Hepatocyte (in vitro differentiated cells): ENCODE measurements around the gene CLEC11A. TPM values are rescaled to one million over a fixed set of nuclear protein-coding genes. Genes with fewer than 3 reads are reported as not detected.

Source experiments
- DNase-seq: peaks from one replicate; pipeline ENCODE4 v3.0.0-alpha.2; 2016; ENCODE audit warnings: low spot score
- H2AFZ ChIP-seq: fragments of 200-600 bp; sonication (generic); 2 replicates; pipeline ENCODE4 v1.6.0; 2016; ENCODE audit warnings: antibody characterized with exemption, mild to moderate bottlenecking
- H3K27ac ChIP-seq: fragments of 200-600 bp; sonication (generic); 2 replicates; pipeline ENCODE4 v1.5.1; 2016; ENCODE audit warnings: mild to moderate bottlenecking
- H3K27me3 ChIP-seq: fragments of 200-600 bp; sonication (generic); 2 replicates; pipeline ENCODE4 v1.6.1; 2016
- H3K36me3 ChIP-seq: fragments of 200-600 bp; sonication (generic); replicated peaks from 2 replicates; pipeline ENCODE4 v1.5.1; 2016; ENCODE audit warnings: low read depth; ENCODE audit not compliant: insufficient read depth
- H3K4me1 ChIP-seq: fragments of 200-600 bp; sonication (generic); 2 replicates; pipeline ENCODE4 v1.5.1; 2016; ENCODE audit warnings: mild to moderate bottlenecking, moderate library complexity; ENCODE audit not compliant: insufficient read depth
- H3K4me2 ChIP-seq: fragments of 200-600 bp; sonication (generic); 2 replicates; pipeline ENCODE4 v1.6.0; 2016
- H3K4me3 ChIP-seq: fragments of 200-600 bp; sonication (generic); 2 replicates; pipeline ENCODE4 v1.5.1; 2016; ENCODE audit warnings: mild to moderate bottlenecking
- H3K79me2 ChIP-seq: fragments of 200-600 bp; sonication (generic); 2 replicates; pipeline ENCODE4 v1.6.0; 2017; ENCODE audit warnings: mild to moderate bottlenecking
- H3K9me2 ChIP-seq: fragments of 200-600 bp; sonication (generic); replicated peaks from 2 replicates; pipeline ENCODE4 v1.6.0; 2017; ENCODE audit warnings: mild to moderate bottlenecking; ENCODE audit not compliant: insufficient read depth
- H3K9me3 ChIP-seq: fragments of 200-600 bp; sonication (generic); 2 replicates; pipeline ENCODE4 v1.5.1; 2016; ENCODE audit warnings: low read depth, mild to moderate bottlenecking
- H4K20me1 ChIP-seq: fragments of 200-600 bp; sonication (generic); 2 replicates; pipeline ENCODE4 v1.6.0; 2016; ENCODE audit warnings: mild to moderate bottlenecking; ENCODE audit not compliant: insufficient read depth, poor library complexity, severe bottlenecking
- CTCF ChIP-seq: fragments of 200-600 bp; sonication (generic); IDR thresholded peaks from 2 replicates; pipeline ENCODE4 v1.5.1; 2016; ENCODE audit warnings: antibody characterized with exemption, mild to moderate bottlenecking; ENCODE audit not compliant: poor library complexity
- EZH2 ChIP-seq: fragments of 200-600 bp; sonication (generic); IDR thresholded peaks from 2 replicates; pipeline ENCODE4 v1.6.1; 2016; ENCODE audit warnings: antibody characterized with exemption, mild to moderate bottlenecking, borderline replicate concordance
- EZH2phosphoT487 ChIP-seq: fragments of 200-600 bp; sonication (generic); IDR thresholded peaks from one replicate; pipeline ENCODE4 v1.6.1; 2018; ENCODE audit warnings: antibody characterized with exemption, mild to moderate bottlenecking, low read depth, moderate library complexity; ENCODE audit not compliant: unreplicated experiment, severe bottlenecking
- whole genome bisulfite sequencing: methylation state at CpG from one replicate; pipeline ENCODE4 v1.1.6; 2016; ENCODE audit warnings: low lambda C conversion rate; ENCODE audit errors: missing lambda C conversion rate; 5-methylcytosine and 5-hydroxymethylcytosine counted together
- polyA plus RNA-seq: library from polyadenylated mRNA; unstranded; fragments of >200 nt; fragmentation: Nextera tagmentation; extraction: Ambion mirVana; gene quantifications from 2 replicates; pipeline ENCODE4 v1.2.1, GENCODE V29; 2016
- total RNA-seq: library from RNA; depleted of rRNA; stranded (reverse); fragments of >200 nt; gene quantifications from 2 replicates; pipeline ENCODE4 v1.2.3, GENCODE V29; 2014

CLEC11A gene
- total and polyA plus RNA-seq, 2 experiments from 2014 or later, result 27.6 to 72.4 TPM

GRCh38 chr19:50696094-50696483, 27.1 kb upstream of the CLEC11A start:
- Histone ChIP-seq H3K4me3 (no peak overlapping the region), H3K36me3 (no peaks in the 10 kb centered on the region), H3K4me1 (no peaks in the 10 kb centered on the region), H3K9me2 (no peaks in the 10 kb centered on the region), H3K79me2 (no peaks in the 10 kb centered on the region), H3K9me3 (no peaks in the 10 kb centered on the region), H3K27me3 (peaks cover 65% of the 10 kb centered on the region), H3K27ac (no peak overlapping the region), H3K4me2 (no peak overlapping the region), H4K20me1 (no peaks in the 10 kb centered on the region), H2AFZ (no peak overlapping the region)
- TF ChIP-seq CTCF (no peak), EZH2 (no peak), EZH2phosphoT487 (no peak)
- 66% methylated on average over 8 of the region's 15 CpGs for WGBS
- no peak for DNase-seq

DNA sequence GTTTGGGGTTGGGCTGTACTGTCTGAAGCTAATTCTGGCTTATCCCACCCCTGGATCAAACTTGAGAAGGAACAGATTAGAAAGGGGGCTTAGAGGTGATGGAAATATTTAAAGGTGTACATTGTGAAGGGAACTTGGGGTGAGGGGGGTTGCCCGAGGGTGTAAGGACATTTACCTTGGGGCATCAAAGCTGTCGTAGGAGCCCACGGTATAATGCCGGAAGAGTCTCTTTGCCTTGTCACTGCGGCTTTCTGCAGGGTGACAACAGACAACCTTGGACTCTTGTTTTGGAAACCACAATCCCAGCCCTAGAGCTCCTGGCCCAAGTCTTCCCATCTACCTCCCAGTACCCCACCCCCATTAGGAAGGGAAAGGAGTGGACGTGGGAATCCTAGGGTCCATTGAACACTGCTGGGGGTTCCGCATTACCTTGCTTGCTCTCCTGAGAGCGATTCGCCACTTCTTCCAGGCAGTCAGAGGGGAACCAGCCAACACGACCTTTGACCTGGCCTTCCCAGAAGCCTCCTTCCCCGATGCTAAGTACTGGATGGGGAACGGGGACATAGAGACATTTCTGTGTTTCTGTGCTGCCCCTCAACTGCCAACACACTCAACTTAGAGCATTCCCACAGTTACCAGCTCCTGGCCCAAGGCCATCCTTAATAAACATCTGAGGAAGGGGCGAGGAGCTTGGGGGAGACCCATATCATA, 25.6 kb upstream of the CLEC11A start:
- 67% methylated on average over 13 of the region's 13 CpGs for WGBS
- DNase-seq, result no peak
- Histone ChIP-seq H3K4me2 (no peak overlapping the region), H2AFZ (no peak overlapping the region), H3K4me1 (no peaks in the 10 kb centered on the region), H3K79me2 (no peaks in the 10 kb centered on the region), H3K36me3 (no peaks in the 10 kb centered on the region), H3K9me3 (no peaks in the 10 kb centered on the region), H3K27me3 (peaks cover 52% of the 10 kb centered on the region), H3K27ac (no peak overlapping the region), H3K4me3 (no peak overlapping the region), H4K20me1 (no peaks in the 10 kb centered on the region), H3K9me2 (no peaks in the 10 kb centered on the region)
- TF ChIP-seq CTCF, result no peak
- no peak for TF ChIP-seq EZH2phosphoT487
- no peak for TF ChIP-seq EZH2

GRCh38 chr19:50701367-50701985, 21.7 kb upstream of the CLEC11A start:
- no peak overlapping the region for H3K27ac ChIP-seq
- TF ChIP-seq EZH2, result no peak
- TF ChIP-seq CTCF, result no peak
- no peak for TF ChIP-seq EZH2phosphoT487
- peaks cover 34% of the 10 kb centered on the region for H3K27me3 ChIP-seq
- H3K4me2 ChIP-seq, result no peak overlapping the region
- H4K20me1 ChIP-seq, result no peaks in the 10 kb centered on the region
- H3K4me1 ChIP-seq, result no peaks in the 10 kb centered on the region
- H2AFZ ChIP-seq, result no peak overlapping the region
- DNase-seq, result no peak
- H3K79me2 ChIP-seq, result no peaks in the 10 kb centered on the region
- 85% methylated on average over 13 of the region's 13 CpGs for WGBS
- H3K9me2 ChIP-seq, result no peaks in the 10 kb centered on the region
- no peaks in the 10 kb centered on the region for H3K36me3 ChIP-seq
- no peak overlapping the region for H3K4me3 ChIP-seq
- no peaks in the 10 kb centered on the region for H3K9me3 ChIP-seq
